Measurements from ENCODE around the gene SYCP2. TPM values are rescaled to one million over a fixed set of nuclear protein-coding genes. Genes with fewer than 3 reads are reported as not detected.
A peak's percentile ranks its signal among the peaks of the same experiment; 100 is the strongest.

SYCP2 gene
- total and polyA plus RNA-seq, 12 donors = 0.28 to 2.7 (median 1.1) TPM

- Histone ChIP-seq H3K27me3 (no peaks in the 10 kb centered on the region), H3K4me1 (replicated peaks in 1 of 2) (no peaks in the 10 kb centered on the region), H3K9me3 (replicated peaks in 1 of 3) (no peaks in the 10 kb centered on the region), H3K36me3 (replicated peaks in 1 of 2) (no peaks in the 10 kb centered on the region), H3K27ac (no peak overlapping the region), H3K4me3 (no peak overlapping the region)
- intact Hi-C loops (cut with DNase I) = no loop called here
- TF ChIP-seq POLR2A (IDR thresholded peaks at IDR 0.05) = no peak
- TF ChIP-seq CTCF (IDR thresholded peaks at IDR 0.05) = no peak
- 70 to 83% (median 78%) methylated on average over 11 to 19 of the region's 19 CpGs for WGBS, 4 donors
- DNase-seq = peak in 1 of 7 donors; percentile 13
These were observed 104.2 kb downstream of the SYCP2 start for GRCh38 chr20:59829054-59829785.

GRCh38 chr20:59828125-59829053 is 105.0 kb downstream of the SYCP2 start:
- no peaks in the 10 kb centered on the region for H3K27me3 ChIP-seq
- peak in 1 of 7 donors; percentile 25 for DNase-seq

GRCh38 chr20:59827138-59828056 is 106.0 kb downstream of the SYCP2 start:
- peak in 1 of 7 donors; percentile 42 for DNase-seq
- Histone ChIP-seq H3K27ac (no peak overlapping the region), H3K27me3 (no peaks in the 10 kb centered on the region), H3K9me3 (replicated peaks in 1 of 3) (no peaks in the 10 kb centered on the region), H3K4me3 (no peak overlapping the region), H3K4me1 (replicated peaks in 1 of 2) (no peaks in the 10 kb centered on the region), H3K36me3 (replicated peaks in 1 of 2) (no peaks in the 10 kb centered on the region)
- no peak for TF ChIP-seq CTCF (IDR thresholded peaks at IDR 0.05)
- no peak for TF ChIP-seq POLR2A (IDR thresholded peaks at IDR 0.05)
- 73 to 89% (median 84%) methylated on average over 5 to 16 of the region's 16 CpGs for WGBS, 4 donors
- intact Hi-C loops (cut with DNase I) = no loop called here

More at GRCh38 chr20:59828125-59829053, 105.0 kb downstream of the SYCP2 start:
- Histone ChIP-seq H3K9me3 (replicated peaks in 1 of 3) (no peaks in the 10 kb centered on the region), H3K27ac (no peak overlapping the region), H3K36me3 (replicated peaks in 1 of 2) (no peaks in the 10 kb centered on the region), H3K4me1 (replicated peaks in 1 of 2) (no peaks in the 10 kb centered on the region), H3K4me3 (no peak overlapping the region)
- 79 to 88% (median 83%) methylated on average over 15 of the region's 15 CpGs for WGBS, 4 donors
- intact Hi-C loops (cut with DNase I) = no loop called here
- TF ChIP-seq POLR2A (IDR thresholded peaks at IDR 0.05) (no peak), CTCF (IDR thresholded peaks at IDR 0.05) (no peak)

All from adrenal gland (tissue), 12 donors.